HepG2 (cell line): ENCODE results near the gene IL1RAPL2. TPM values are rescaled to one million over a fixed set of nuclear protein-coding genes. Genes with fewer than 3 reads are reported as not detected.

Source experiments
- ATAC-seq: fragments of 200-7000 bp; cut with Tn5 transposase; 3 replicates; pipeline ENCODE4 v1.9.1; 2020; ENCODE audit warnings: mild to moderate bottlenecking, moderate library complexity
- BruUV-seq: library from RNA; stranded (reverse); fragments of 400-500 nt; replicated peaks from 2 replicates; lab custom pipeline; 2021; lab: Mats Ljungman, UMichigan
- CTCF ChIA-PET: fragments of 300-600 bp; formaldehyde crosslinking; extraction: SDS; loops from one replicate; lab custom pipeline; 2021; ENCODE audit warnings: low total read pairs, inconsistent platforms, low intra/inter-chr PET ratio; lab: Yijun Ruan, JAX
- POLR2A ChIA-PET: fragments of 350-600 bp; sonication (Branson Sonifier 250); formaldehyde crosslinking; loops from one replicate; lab custom pipeline; 2020; ENCODE audit warnings: antibody characterized with exemption, inconsistent platforms; lab: Yijun Ruan, JAX
- DNase-seq: peaks from one replicate; pipeline ENCODE4 v3.0.0-alpha.2; 2015; ENCODE audit warnings: low spot score
- FAIRE-seq: peaks from 3 replicates; lab custom pipeline; 2011; peaks lifted over from hg19 to GRCh38; lab: Jason Lieb, UNC
- H2AFZ ChIP-seq: one replicate; pipeline ENCODE4 v1.6.1; 2011; ENCODE audit warnings: low read length, inconsistent platforms
- H3K27ac ChIP-seq: fragments of 300-600 bp; 3 replicates; pipeline ENCODE4 v1.8.0; 2011; ENCODE audit warnings: mixed run types, mild to moderate bottlenecking, mixed read lengths, low read length, inconsistent platforms; ENCODE audit not compliant: insufficient read depth; ENCODE audit errors: extremely low read length
- H3K27me3 ChIP-seq, 2 experiments: fragments of 200-600 bp in 1 of 2; 2 replicates in 1 of 2; 3 replicates in 1 of 2; pipeline versions ENCODE4 v1.6.0 to v1.8.0; 2011; ENCODE audit warnings: low read length in 2 of 2, mild to moderate bottlenecking in 2 of 2, moderate library complexity in 2 of 2, inconsistent platforms in 1 of 2; ENCODE audit not compliant: insufficient read depth in 2 of 2, control insufficient read depth in 1 of 2
- H3K36me3 ChIP-seq, 2 experiments: fragments of 200-600 bp in 1 of 2; replicated peaks in 1 of 2; 2 replicates in 1 of 2; 3 replicates in 1 of 2; pipeline versions ENCODE4 v1.5.1 to v1.8.0; 2011; ENCODE audit warnings: low read length in 2 of 2, inconsistent platforms in 1 of 2; ENCODE audit not compliant: insufficient read depth in 2 of 2, control insufficient read depth in 1 of 2
- H3K4me1 ChIP-seq: 2 replicates; pipeline ENCODE4 v1.5.1; 2012; ENCODE audit warnings: low read length, inconsistent platforms; ENCODE audit not compliant: insufficient read depth
- H3K4me2 ChIP-seq: 2 replicates; pipeline ENCODE4 v1.6.0; 2011; ENCODE audit warnings: low read depth, low read length, inconsistent platforms
- H3K4me3 ChIP-seq, 3 experiments: fragments of 200-600 bp in 1 of 3; sonication (generic), shearing (Covaris generic) in 1 of 3; replicated peaks in 1 of 3; 2 replicates each; pipeline ENCODE4 v1.5.1; 2011 to 2016; ENCODE audit warnings: low read length in 3 of 3, inconsistent platforms in 2 of 3, low read depth in 2 of 3, mild to moderate bottlenecking in 2 of 3, control low read depth in 1 of 3, mixed read lengths in 1 of 3; ENCODE audit not compliant: insufficient read depth in 1 of 3
- H3K79me2 ChIP-seq: one replicate; pipeline ENCODE4 v1.6.1; 2011; ENCODE audit warnings: low read length, inconsistent platforms; ENCODE audit not compliant: insufficient read depth
- H3K9ac ChIP-seq: 2 replicates; pipeline ENCODE4 v1.6.0; 2011; ENCODE audit warnings: mild to moderate bottlenecking, low read depth, low read length, inconsistent platforms; ENCODE audit not compliant: insufficient read depth
- H3K9me3 ChIP-seq: 2 replicates; pipeline ENCODE4 v1.5.1; 2012; ENCODE audit warnings: mild to moderate bottlenecking, low read length
- H4K20me1 ChIP-seq: 2 replicates; pipeline ENCODE4 v1.6.0; 2011; ENCODE audit warnings: inconsistent platforms, mild to moderate bottlenecking, low read length, moderate library complexity; ENCODE audit not compliant: insufficient read depth
- ATF1 ChIP-seq: IDR thresholded peaks from 2 replicates; pipeline ENCODE4 v1.6.1; 2016; ENCODE audit warnings: mild to moderate bottlenecking, control low read depth
- CAMTA2 ChIP-seq: sonication (generic); formaldehyde crosslinking; IDR thresholded peaks from 2 replicates; pipeline ENCODE4 v1.4.0; 2020; ENCODE audit warnings: mild to moderate bottlenecking, missing genetic modification reagents, borderline replicate concordance
- CHD2 ChIP-seq: IDR thresholded peaks from 2 replicates; pipeline ENCODE4 v1.6.1; 2011; ENCODE audit warnings: low read depth, low read length, improper control_type of control experiment
- ESRRA ChIP-seq: sonication (generic); formaldehyde crosslinking; IDR thresholded peaks from 2 replicates; pipeline ENCODE4 v1.5.1; 2020; ENCODE audit warnings: mild to moderate bottlenecking, low read depth, missing genetic modification reagents
- GATAD1 ChIP-seq: IDR thresholded peaks from 2 replicates; pipeline ENCODE4 v1.6.1; 2016; ENCODE audit warnings: missing genetic modification reagents, missing compliant biosample characterization
- HNF4A ChIP-seq: sonication (generic); formaldehyde crosslinking; IDR thresholded peaks from 2 replicates; pipeline ENCODE4 v1.4.0; 2020; ENCODE audit warnings: missing genetic modification reagents
- NR2F1 ChIP-seq, 2 experiments: fragments of 450-650 bp in 1 of 2; formaldehyde crosslinking in 1 of 2; IDR thresholded peaks; 2 replicates each; pipeline versions ENCODE4 v1.5.0 to v1.6.1; 2016 to 2020; ENCODE audit warnings: mild to moderate bottlenecking in 1 of 2, missing compliant biosample characterization in 1 of 2, missing genetic modification reagents in 1 of 2, moderate library complexity in 1 of 2
- SIX4 ChIP-seq: sonication (generic); formaldehyde crosslinking; IDR thresholded peaks from 2 replicates; pipeline ENCODE4 v1.4.0; 2020; ENCODE audit warnings: missing genetic modification reagents
- SMAD1 ChIP-seq: sonication (generic); formaldehyde crosslinking; IDR thresholded peaks from 2 replicates; pipeline ENCODE4 v1.4.0; 2020; ENCODE audit warnings: missing genetic modification reagents, low read depth, mild to moderate bottlenecking, borderline replicate concordance
- SNAPC2 ChIP-seq: sonication (generic); formaldehyde crosslinking; IDR thresholded peaks from 2 replicates; pipeline ENCODE4 v1.8.1; 2022; ENCODE audit warnings: mild to moderate bottlenecking, missing genetic modification reagents
- TMF1 ChIP-seq: sonication (generic); formaldehyde crosslinking; IDR thresholded peaks from 2 replicates; pipeline ENCODE4 v1.8.1; 2022; ENCODE audit warnings: low read depth, missing genetic modification reagents
- ZBTB37 ChIP-seq: sonication (generic); formaldehyde crosslinking; IDR thresholded peaks from 2 replicates; pipeline ENCODE4 v1.4.0; 2020; ENCODE audit warnings: mild to moderate bottlenecking, missing genetic modification reagents
- ZFP36L2 ChIP-seq: sonication (generic); formaldehyde crosslinking; IDR thresholded peaks from 2 replicates; pipeline ENCODE4 v1.4.0; 2020; ENCODE audit warnings: missing genetic modification reagents
- ZNF672 ChIP-seq: sonication (generic); formaldehyde crosslinking; IDR thresholded peaks from 2 replicates; pipeline ENCODE4 v1.8.1; 2022; ENCODE audit warnings: missing genetic modification reagents
- ZNF724P ChIP-seq: sonication (generic); formaldehyde crosslinking; IDR thresholded peaks from 2 replicates; pipeline ENCODE4 v1.8.0; 2022; ENCODE audit warnings: missing genetic modification reagents, borderline replicate concordance
- ZNF773 ChIP-seq: sonication (generic); formaldehyde crosslinking; IDR thresholded peaks from 2 replicates; pipeline ENCODE4 v1.4.0; 2020; ENCODE audit warnings: missing genetic modification reagents, borderline replicate concordance
- ZNF790 ChIP-seq: sonication (generic); formaldehyde crosslinking; IDR thresholded peaks from 2 replicates; pipeline ENCODE4 v1.8.0; 2022; ENCODE audit warnings: missing genetic modification reagents, mild to moderate bottlenecking, borderline replicate concordance
- in situ Hi-C: cut with HindIII; loops from 2 replicates; pipeline ENCODE4 v1.10.0; 2017; ENCODE audit warnings: low pct_unique_long_range_greater_than_20kb; ENCODE audit not compliant: extremely low pct_ligation_motif_present
- intact Hi-C: fragments of 100-400 bp; cut with micrococcal nuclease; formaldehyde crosslinking; loops from one replicate; pipeline ENCODE4 v1.10.0; 2022; ENCODE audit not compliant: unreplicated experiment
- polyA plus RNA-seq, 8 experiments: library from polyadenylated mRNA; depleted of rRNA in 3 of 8; stranded (reverse) in 7 of 8; unstranded in 1 of 8; fragments of >200 nt; fragmentation: Illumina TruSeq in 4 of 8; extraction: Trizol in 4 of 8; gene quantifications; 2 replicates each; pipeline versions ENCODE4 v1.2.1 to v1.2.3, GENCODE V29; 2011 to 2016; ENCODE audit warnings: low read depth in 4 of 8, missing spikeins in 1 of 8, mixed read lengths in 1 of 8; ENCODE audit not compliant: insufficient read depth in 1 of 8
- total RNA-seq, 5 experiments: library from RNA; depleted of rRNA; stranded (reverse); fragments of >200 nt; fragmentation: Illumina TruSeq; extraction: Trizol; gene quantifications; 2 replicates each; pipeline ENCODE4 v1.2.3, GENCODE V29; 2016; ENCODE audit warnings: low read depth in 1 of 5
- TF ChIP-seq, protein P1 (sequence below): IDR thresholded peaks from 2 replicates; pipeline ENCODE4 v1.6.1; 2016; ENCODE audit warnings: mild to moderate bottlenecking, missing biosample characterization, missing genetic modification reagents
- TF ChIP-seq, protein P2 (sequence below): sonication (generic); formaldehyde crosslinking; IDR thresholded peaks from 2 replicates; pipeline ENCODE4 v1.8.1; 2023; ENCODE audit warnings: mild to moderate bottlenecking, moderate library complexity, missing genetic modification reagents
- TF ChIP-seq, protein P3 (sequence below): sonication (generic); formaldehyde crosslinking; IDR thresholded peaks from 2 replicates; pipeline ENCODE4 v1.5.1; 2020; ENCODE audit warnings: missing genetic modification reagents, mild to moderate bottlenecking, borderline replicate concordance

The IL1RAPL2 gene
- total and polyA plus RNA-seq, 2 of the 13 experiments (the other 11 are each of a cell fraction or from before 2014, with no cell fraction given), result not detected

- TF ChIP-seq ATF1 (CRISPR knock-in tag) (no peak), SMAD1 (CRISPR knock-in tag) (no peak)
Observed at GRCh38 chrX:105618393-105619101, 1052.5 kb downstream of the IL1RAPL2 start (continued).

- no peaks in the 10 kb centered on the region for H4K20me1 ChIP-seq
- intact Hi-C loops, result no loop called here
- H2AFZ ChIP-seq, result no peak overlapping the region
- in situ Hi-C loops, result no loop called here
- H3K9ac ChIP-seq, result no peak overlapping the region
- no peak for FAIRE-seq
- no peaks in the 10 kb centered on the region for H3K79me2 ChIP-seq
- no peak for ATAC-seq
- no TSS peak for BruUV-seq
- no peak overlapping the region for H3K27ac ChIP-seq
- no peaks in the 10 kb centered on the region for H3K27me3 ChIP-seq
- CTCF ChIA-PET, result no interaction called here
- DNase-seq, result no peak
- POLR2A ChIA-PET, result no interaction called here
- H3K4me1 ChIP-seq, result no peaks in the 10 kb centered on the region
- H3K9me3 ChIP-seq, result no peaks in the 10 kb centered on the region
- H3K36me3 ChIP-seq, result no peaks in the 10 kb centered on the region
- H3K4me3 ChIP-seq, result no peak overlapping the region
- H3K4me2 ChIP-seq, result no peak overlapping the region
- TF ChIP-seq, protein P1, sequence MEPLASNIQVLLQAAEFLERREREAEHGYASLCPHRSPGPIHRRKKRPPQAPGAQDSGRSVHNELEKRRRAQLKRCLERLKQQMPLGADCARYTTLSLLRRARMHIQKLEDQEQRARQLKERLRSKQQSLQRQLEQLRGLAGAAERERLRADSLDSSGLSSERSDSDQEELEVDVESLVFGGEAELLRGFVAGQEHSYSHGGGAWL, result no peak
- TF ChIP-seq ZBTB37 (CRISPR knock-in tag), result no peak
- TF ChIP-seq SIX4 (CRISPR knock-in tag), result no peak
- no peak for TF ChIP-seq CAMTA2 (CRISPR knock-in tag)
- no peak for TF ChIP-seq ZFP36L2 (CRISPR knock-in tag)
- no peak for TF ChIP-seq ZNF672 (CRISPR knock-in tag)
- TF ChIP-seq NR2F1 (CRISPR knock-in tag; IDR thresholded peaks at IDR 0.05), result no peak
- TF ChIP-seq TMF1 (CRISPR knock-in tag), result no peak
- TF ChIP-seq, protein P2, sequence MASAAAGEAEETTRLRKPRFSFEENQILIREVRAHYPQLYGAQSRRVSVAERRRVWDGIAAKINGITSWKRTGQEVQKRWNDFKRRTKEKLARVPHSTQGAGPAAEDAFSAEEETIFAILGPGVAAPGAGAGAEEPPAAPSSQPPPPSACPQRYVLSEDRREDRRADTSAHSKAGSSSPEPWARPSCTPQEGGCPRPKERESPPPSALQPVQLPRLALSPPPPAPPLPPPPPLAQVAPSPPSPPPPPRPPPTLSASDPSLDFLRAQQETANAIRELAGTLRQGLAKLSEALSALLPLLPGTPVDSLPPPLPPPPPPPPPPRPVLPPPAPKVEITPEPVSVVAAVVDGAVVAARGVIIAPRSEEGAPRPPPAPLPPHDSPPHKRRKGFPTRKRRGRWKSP, result no peak
- TF ChIP-seq CHD2, result no peak
- TF ChIP-seq, protein P3, sequence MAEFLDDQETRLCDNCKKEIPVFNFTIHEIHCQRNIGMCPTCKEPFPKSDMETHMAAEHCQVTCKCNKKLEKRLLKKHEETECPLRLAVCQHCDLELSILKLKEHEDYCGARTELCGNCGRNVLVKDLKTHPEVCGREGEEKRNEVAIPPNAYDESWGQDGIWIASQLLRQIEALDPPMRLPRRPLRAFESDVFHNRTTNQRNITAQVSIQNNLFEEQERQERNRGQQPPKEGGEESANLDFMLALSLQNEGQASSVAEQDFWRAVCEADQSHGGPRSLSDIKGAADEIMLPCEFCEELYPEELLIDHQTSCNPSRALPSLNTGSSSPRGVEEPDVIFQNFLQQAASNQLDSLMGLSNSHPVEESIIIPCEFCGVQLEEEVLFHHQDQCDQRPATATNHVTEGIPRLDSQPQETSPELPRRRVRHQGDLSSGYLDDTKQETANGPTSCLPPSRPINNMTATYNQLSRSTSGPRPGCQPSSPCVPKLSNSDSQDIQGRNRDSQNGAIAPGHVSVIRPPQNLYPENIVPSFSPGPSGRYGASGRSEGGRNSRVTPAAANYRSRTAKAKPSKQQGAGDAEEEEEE (CRISPR knock-in tag), result no peak
- no peak for TF ChIP-seq ZNF724P (CRISPR knock-in tag)
- TF ChIP-seq HNF4A, result no peak
- TF ChIP-seq SNAPC2 (CRISPR knock-in tag), result no peak
- no peak for TF ChIP-seq ESRRA (CRISPR knock-in tag)
- no peak for TF ChIP-seq GATAD1 (CRISPR knock-in tag)
- no peak for TF ChIP-seq ZNF773 (CRISPR knock-in tag)
- no peak for TF ChIP-seq ZNF790
Observed at GRCh38 chrX:105634180-105634579, 1068.2 kb downstream of the IL1RAPL2 start.
